DMS53 treated with DMSO at 0.1 percent for 48 hours (cell line): ENCODE data around the gene FOXD3.
A peak's percentile ranks its signal among the peaks of the same experiment; 100 is the strongest.

Experiments
- DNase-seq: peaks from one replicate; lab custom pipeline; 2025; ENCODE audit not compliant: unreplicated experiment; lab: John Stamatoyannopoulos, UW

Gene FOXD3

GRCh38 chr1:63320022-63320721 lies 2.2 kb upstream of the FOXD3 start:
- no peak for DNase-seq

- no peak for DNase-seq
Observed at GRCh38 chr1:63321066-63321784, 1.1 kb upstream of the FOXD3 start.

- DNase-seq: no peak
Observed at GRCh38 chr1:63321785-63322113, 618 bp upstream of the FOXD3 start.

- DNase-seq: peak; percentile 89
Observed at GRCh38 chr1:63322944-63323864, 837 bp downstream of the FOXD3 start.

GRCh38 chr1:63323865-63324778 lies 1.8 kb downstream of the FOXD3 start:
- DNase-seq: peak; percentile 64

GRCh38 chr1:63324779-63325119 lies 2.4 kb downstream of the FOXD3 start:
- DNase-seq: no peak

- no peak for DNase-seq
Observed at GRCh38 chr1:63325279-63325985, 3.1 kb downstream of the FOXD3 start.

- DNase-seq: no peak
Observed at GRCh38 chr1:63326106-63326472, 3.7 kb downstream of the FOXD3 start.

GRCh38 chr1:63326473-63327380 lies 4.4 kb downstream of the FOXD3 start:
- peak; percentile 41 for DNase-seq

GRCh38 chr1:63327417-63328054 lies 5.2 kb downstream of the FOXD3 start:
- DNase-seq: peak; percentile 82

- DNase-seq: no peak
Observed at GRCh38 chr1:63328122-63328521, 5.8 kb downstream of the FOXD3 start.

GRCh38 chr1:63328781-63329180 lies 6.4 kb downstream of the FOXD3 start:
- DNase-seq: no peak

- no peak for DNase-seq
Observed at GRCh38 chr1:63329621-63330330, 7.4 kb downstream of the FOXD3 start.

- DNase-seq: no peak
Observed at GRCh38 chr1:63330331-63330916, 8.1 kb downstream of the FOXD3 start.

GRCh38 chr1:63342402-63342801 lies 20.0 kb downstream of the FOXD3 start:
- no peak for DNase-seq

- no peak for DNase-seq
Observed at GRCh38 chr1:63343922-63344321, 21.6 kb downstream of the FOXD3 start.

GRCh38 chr1:63350320-63350719 lies 28.0 kb downstream of the FOXD3 start:
- DNase-seq: no peak

- no peak for DNase-seq
Observed at GRCh38 chr1:63352736-63353135, 30.4 kb downstream of the FOXD3 start.
